ENCODE measurements around the gene AMY1B.
"Not testable (repeated sequence)": the region's sequence is repeated elsewhere in the genome, so short reads cannot be mapped to it uniquely, and the experiment has no call there.

- TF ChIP-seq CTCF (IDR thresholded peaks at IDR 0.05; ENCODE audit: insufficient read depth, low read length); POLR2AphosphoS5 (IDR thresholded peaks at IDR 0.05; ENCODE audit: low read depth); REST (IDR thresholded peaks at IDR 0.05; ENCODE audit: insufficient replicate concordance, low read depth): not testable (repeated sequence)
These were observed 4.7 kb upstream of the AMY1B start for GRCh38 chr1:103700669-103701068.
